Right atrium auricular region (tissue), 2 donors: ENCODE results near the gene PTPRK. TPM values are rescaled to one million over a fixed set of nuclear protein-coding genes. Genes with fewer than 3 reads are reported as not detected.

Experiments
- DNase-seq: peaks from one replicate; pipeline ENCODE4 v3.0.0-alpha.2; 2019; ENCODE audit warnings: low spot score
- H3K27ac ChIP-seq, 2 donors: fragments of 200-600 bp; sonication (generic); 1 replicate in 1 of 2; 2 replicates in 1 of 2; pipeline ENCODE4 v1.5.1; 2016 to 2019
- H3K27me3 ChIP-seq, 2 donors: fragments of 200-600 bp; sonication (generic); one replicate each; pipeline versions ENCODE4 v1.5.1 to v1.6.0; 2017 to 2019
- H3K36me3 ChIP-seq: fragments of 200-600 bp; sonication (generic); one replicate; pipeline ENCODE4 v1.5.1; 2016
- H3K4me1 ChIP-seq, 2 donors: fragments of 200-600 bp; sonication (generic); one replicate each; pipeline versions ENCODE4 v1.5.1 to v1.6.0; 2017 to 2019
- H3K4me3 ChIP-seq, 2 donors: fragments of 200-600 bp; sonication (generic); 1 replicate in 1 of 2; 2 replicates in 1 of 2; pipeline ENCODE4 v1.5.1; 2017 to 2019; ENCODE audit warnings: mild to moderate bottlenecking in 1 of 2, moderate library complexity in 1 of 2
- H3K9me3 ChIP-seq, 2 donors: fragments of 200-600 bp; sonication (generic); one replicate each; pipeline ENCODE4 v1.5.1; 2019
- CTCF ChIP-seq, 2 donors: fragments of 200-600 bp; sonication (generic); IDR thresholded peaks; one replicate each; pipeline ENCODE4 v1.5.1; 2019; ENCODE audit warnings: antibody characterized with exemption in 2 of 2
- total RNA-seq, 2 donors: library from RNA; depleted of rRNA; stranded (reverse); fragments of >200 nt; gene quantifications; one replicate each; pipeline ENCODE4 v1.1.0, GENCODE V29; 2016

PTPRK gene
- total RNA-seq, 2 donors from 2014 or later = 24.5 to 36.4 TPM

- H3K4me3 ChIP-seq = no peak overlapping the region
- no peak overlapping the region for H3K27ac ChIP-seq
- DNase-seq = no peak
- no peaks in the 10 kb centered on the region for H3K9me3 ChIP-seq
- no peaks in the 10 kb centered on the region for H3K36me3 ChIP-seq
- peaks cover 0 to 7% of the 10 kb centered on the region in 2 donors for H3K4me1 ChIP-seq
- H3K27me3 ChIP-seq = no peaks in the 10 kb centered on the region
- no peak for TF ChIP-seq CTCF (IDR thresholded peaks at IDR 0.05)
Observed at GRCh38 chr6:128271011-128271410, 249.4 kb downstream of the PTPRK start.

GRCh38 chr6:128266946-128267345 is 253.5 kb downstream of the PTPRK start:
- no peak overlapping the region for H3K27ac ChIP-seq
- DNase-seq = no peak
- TF ChIP-seq CTCF (IDR thresholded peaks at IDR 0.05) = no peak
- H3K4me1 ChIP-seq = peaks cover 0 to 7% of the 10 kb centered on the region in 2 donors
- H3K9me3 ChIP-seq = no peaks in the 10 kb centered on the region
- H3K4me3 ChIP-seq = no peak overlapping the region
- H3K27me3 ChIP-seq = no peaks in the 10 kb centered on the region
- H3K36me3 ChIP-seq = no peaks in the 10 kb centered on the region

DNA sequence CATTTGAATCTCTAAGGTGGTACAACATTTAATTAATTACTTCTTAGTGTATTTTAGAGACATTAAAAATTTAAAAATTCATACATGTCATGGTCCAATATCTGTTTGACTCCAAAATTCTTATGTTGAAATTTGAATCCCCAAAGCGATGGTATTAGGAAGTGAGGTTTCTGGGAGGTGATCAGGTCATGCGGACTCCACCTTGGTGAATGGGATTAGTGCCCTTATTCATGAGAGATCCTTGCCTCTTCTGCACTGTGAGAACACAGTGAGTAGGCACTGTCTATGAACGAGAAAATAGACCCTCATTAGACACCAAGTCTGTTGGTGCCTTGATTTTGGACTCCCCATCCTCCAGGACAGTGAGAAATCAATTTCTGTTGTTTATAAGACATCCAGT is 254.7 kb downstream of the PTPRK start:
- H3K27me3 ChIP-seq = no peaks in the 10 kb centered on the region
- no peaks in the 10 kb centered on the region for H3K4me1 ChIP-seq
- no peaks in the 10 kb centered on the region for H3K9me3 ChIP-seq
- no peak for DNase-seq
- no peak for TF ChIP-seq CTCF (IDR thresholded peaks at IDR 0.05)
- H3K36me3 ChIP-seq = no peaks in the 10 kb centered on the region
- no peak overlapping the region for H3K4me3 ChIP-seq
- no peak overlapping the region for H3K27ac ChIP-seq

DNA sequence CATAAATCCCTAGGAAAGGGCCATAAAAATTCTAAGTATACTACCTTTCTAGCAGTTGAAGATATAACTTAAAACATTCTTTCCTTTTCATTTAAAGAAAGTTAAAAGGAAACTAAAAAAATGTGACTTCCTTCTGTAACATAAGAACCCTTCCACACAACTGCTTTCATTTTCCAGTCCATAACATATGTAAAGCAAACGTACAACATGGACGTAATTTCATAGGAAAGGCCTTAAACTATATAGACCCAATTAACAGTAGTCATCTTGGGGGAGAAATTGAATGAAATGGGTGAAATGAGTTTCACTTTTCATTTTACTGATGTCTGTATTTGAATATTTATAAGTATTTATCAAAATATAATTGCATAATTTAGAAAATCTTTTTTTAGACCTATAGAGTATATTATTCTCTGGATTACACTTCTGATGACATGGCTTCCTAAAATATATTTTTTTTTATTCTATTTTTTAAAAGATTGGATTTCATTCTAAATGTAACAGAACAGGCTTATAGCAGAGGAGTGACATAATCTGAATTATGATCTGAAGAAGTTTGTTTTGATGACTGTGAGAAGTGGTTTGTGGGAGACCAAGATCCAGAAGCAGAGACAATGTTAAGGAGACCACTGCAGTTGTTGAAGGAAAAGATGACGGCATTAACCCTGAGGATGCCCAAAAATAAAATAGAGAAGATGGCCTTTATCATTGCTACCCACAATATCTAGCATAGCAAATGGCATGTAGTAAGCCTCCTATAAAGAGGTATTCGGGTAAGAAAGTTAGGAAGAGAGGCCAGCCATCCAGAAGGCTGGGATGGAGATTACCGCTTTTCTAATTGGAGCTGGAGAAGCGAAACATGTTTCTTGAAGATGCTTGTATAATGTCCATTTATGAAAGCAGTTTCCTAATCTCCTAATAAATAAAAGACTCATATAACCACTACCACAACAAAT is 260.4 kb downstream of the PTPRK start:
- Histone ChIP-seq H3K9me3 (no peaks in the 10 kb centered on the region), H3K27me3 (no peaks in the 10 kb centered on the region), H3K27ac (no peak overlapping the region), H3K4me3 (no peak overlapping the region), H3K36me3 (no peaks in the 10 kb centered on the region), H3K4me1 (peaks cover 0 to 10% of the 10 kb centered on the region in 2 donors)
- TF ChIP-seq CTCF (IDR thresholded peaks at IDR 0.05) = no peak
- no peak for DNase-seq

- H3K9me3 ChIP-seq = no peaks in the 10 kb centered on the region
- H3K36me3 ChIP-seq = no peaks in the 10 kb centered on the region
- TF ChIP-seq CTCF (IDR thresholded peaks at IDR 0.05) = no peak
- H3K4me1 ChIP-seq = peaks cover 0 to 10% of the 10 kb centered on the region in 2 donors
- no peak overlapping the region for H3K27ac ChIP-seq
- H3K4me3 ChIP-seq = no peak overlapping the region
- H3K27me3 ChIP-seq = no peaks in the 10 kb centered on the region
- DNase-seq = no peak
Observed at GRCh38 chr6:128259029-128259724, 261.2 kb downstream of the PTPRK start.
